NAMALWA (cell line): ENCODE measurements around the gene DHH.

Experiments used
- DNase-seq: peaks from one replicate; pipeline ENCODE4 v3.0.0-alpha.2; 2015; ENCODE audit warnings: low spot score

Gene DHH

DNA sequence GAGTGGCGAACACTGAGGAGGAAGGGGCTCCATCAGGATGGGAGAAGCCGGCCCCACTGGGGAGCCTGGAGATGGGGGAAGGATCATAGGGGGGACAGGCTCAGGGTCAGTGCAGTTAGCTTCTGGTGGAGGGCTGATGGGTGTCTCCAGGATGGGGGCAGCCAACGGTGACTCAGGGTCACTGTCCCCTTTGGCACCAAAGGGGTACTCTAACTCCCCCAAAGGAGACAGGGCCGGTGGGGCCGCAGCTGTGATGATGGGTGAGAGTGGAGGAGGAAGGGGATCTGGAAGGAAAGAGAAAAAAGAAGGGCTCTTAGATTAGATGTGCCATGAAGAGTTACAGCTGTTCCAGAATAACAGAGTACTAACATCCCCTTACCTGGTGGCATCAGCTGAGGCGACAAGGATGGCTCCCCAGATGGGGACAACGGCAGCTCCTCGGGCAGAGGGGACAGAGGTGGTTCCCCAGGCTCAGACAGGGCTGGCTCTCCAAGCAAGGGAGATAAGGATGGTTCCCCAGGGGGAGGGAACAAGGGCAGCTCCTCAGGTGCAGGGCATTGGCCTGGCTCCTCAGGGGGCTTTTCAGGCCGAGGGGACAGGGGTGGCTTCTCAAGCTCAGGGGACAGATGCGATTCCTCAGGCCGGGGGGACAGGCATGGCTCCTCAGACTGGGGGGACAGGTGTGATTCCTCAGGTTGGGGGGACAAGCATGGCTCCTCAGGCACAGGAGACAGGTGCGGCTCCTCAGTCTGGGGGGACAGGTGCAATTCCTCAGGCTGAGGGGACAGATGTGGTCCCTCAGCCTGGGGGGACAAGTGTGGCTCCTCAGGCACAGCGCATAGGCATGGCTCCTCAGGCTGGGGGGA is 43.9 kb downstream of the DHH start:
- no peak for DNase-seq

GRCh38 chr12:49049566-49050224 is 44.9 kb downstream of the DHH start:
- no peak for DNase-seq

DNA sequence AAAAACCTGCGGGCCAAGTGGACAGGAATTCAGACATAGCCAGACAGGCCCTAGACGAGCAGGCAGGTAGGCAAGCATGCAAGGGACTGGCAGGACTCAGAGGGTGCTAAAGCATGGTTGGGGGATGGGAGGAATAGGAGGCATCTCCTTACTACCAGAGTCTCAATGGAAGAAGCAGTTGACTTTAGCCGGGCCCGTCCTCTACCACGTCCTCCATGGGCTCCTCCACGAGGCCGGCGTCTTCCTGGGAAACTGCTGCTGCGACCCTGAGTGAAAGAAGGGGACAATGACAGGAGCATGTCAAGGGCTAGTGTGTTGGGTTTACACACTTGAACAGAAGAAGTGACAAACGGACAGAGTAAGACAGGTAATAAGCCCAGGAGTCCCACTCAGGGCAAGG is 45.6 kb downstream of the DHH start:
- no peak for DNase-seq

- no peak for DNase-seq
Measured at GRCh38 chr12:49046129-49046895, 48.3 kb downstream of the DHH start.

- no peak for DNase-seq
Measured at GRCh38 chr12:49044660-49045059, 49.9 kb downstream of the DHH start.

- DNase-seq = peak; percentile 82
Measured at GRCh38 chr12:49043856-49044258, 50.7 kb downstream of the DHH start.

- DNase-seq = no peak
Measured at GRCh38 chr12:49043241-49043640, 51.4 kb downstream of the DHH start.

DNA sequence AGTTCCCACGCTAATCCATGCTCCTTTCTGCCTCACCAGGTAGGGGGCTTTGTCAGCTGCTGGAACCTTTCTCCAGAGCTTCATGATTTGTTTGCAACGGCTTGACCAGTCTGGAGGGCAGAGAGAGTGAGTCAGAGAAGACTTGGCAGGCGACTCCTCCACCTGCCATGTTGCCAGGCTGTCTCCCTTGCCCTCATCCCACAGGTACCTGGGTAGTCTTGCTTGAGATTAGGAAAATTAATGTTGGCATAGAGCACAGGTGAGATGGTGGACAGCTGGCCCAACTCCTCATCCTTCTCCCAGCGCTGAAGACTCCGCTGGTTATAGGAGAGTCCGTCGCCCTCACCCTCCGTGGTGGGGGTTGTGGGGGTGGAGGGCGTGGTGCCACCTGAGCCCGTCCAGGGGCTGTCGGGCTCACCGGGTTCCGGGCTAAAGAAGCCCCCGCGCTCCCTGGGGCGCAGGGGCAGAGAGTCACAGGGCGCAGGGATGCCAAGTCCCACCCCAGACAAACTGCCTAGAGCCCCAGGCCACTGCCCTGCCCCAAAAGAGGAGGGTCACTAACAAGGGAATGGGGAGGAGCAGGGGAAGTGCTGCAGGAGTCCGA is 52.6 kb downstream of the DHH start:
- no peak for DNase-seq

DNA sequence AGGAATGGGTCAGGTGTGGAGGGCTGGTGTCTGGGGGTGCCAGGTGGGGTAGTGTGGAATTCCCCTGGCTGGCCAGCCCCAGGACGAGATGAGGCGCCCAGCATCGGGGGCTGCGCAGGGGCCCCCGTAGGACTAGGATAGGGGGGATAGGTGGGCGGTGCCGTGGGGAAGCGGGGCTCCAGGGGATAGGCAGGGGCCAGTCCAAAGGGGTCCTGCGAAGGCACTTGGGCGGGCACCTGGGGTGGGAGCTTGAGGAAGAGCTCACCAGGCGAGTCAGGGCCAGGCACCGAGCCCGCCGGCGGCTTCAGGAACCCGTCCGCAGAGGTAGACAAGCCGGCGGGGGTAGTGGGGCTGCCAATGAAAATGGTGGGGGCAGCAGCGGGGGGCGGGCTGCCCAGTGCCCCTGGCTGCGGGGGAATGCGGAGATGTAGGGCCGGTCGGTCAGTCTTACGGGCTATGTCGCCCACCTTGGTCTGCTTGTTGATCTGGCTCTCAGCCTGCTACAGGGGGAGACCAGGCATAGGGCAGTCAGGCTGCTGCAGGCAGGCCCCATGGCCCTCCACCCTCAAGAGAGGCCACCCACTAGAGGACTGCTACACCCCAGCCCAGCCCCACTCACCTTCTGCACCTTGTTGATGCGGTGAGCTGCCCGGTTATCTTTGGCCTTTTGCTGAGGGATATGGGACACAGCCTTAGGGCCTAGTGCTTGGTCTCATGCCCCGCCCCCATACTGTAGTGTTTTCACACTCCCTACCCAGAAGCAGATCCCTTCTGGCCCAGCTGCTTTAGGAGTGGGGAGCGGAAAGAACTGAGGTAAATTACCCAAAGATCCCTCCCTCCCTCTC is 53.3 kb downstream of the DHH start:
- no peak for DNase-seq

DNA sequence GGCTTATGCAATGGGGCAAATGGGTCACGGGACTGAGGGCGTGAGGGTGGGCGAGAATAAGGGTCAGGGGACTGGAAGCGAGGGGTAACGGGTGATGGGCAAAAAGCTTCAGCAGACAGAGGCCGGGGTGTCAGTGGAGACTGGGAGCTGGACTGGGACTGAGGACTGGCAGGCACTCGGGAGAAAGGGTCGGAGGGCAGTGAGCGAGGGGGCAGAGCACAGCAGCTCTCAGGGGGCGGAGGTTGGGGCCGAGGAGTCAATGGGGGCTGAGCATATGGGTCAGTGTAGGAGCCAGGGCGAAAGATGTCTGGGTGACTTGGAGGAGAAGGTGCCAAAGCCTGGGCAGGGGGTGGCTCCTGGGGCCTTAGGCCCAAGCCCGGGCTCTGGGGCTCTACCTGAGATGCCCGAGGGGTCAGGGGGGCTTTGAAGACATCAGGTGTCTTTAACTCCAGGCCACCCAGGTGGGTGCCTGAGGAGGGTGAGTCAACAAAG is 54.2 kb downstream of the DHH start:
- DNase-seq = no peak

DNA sequence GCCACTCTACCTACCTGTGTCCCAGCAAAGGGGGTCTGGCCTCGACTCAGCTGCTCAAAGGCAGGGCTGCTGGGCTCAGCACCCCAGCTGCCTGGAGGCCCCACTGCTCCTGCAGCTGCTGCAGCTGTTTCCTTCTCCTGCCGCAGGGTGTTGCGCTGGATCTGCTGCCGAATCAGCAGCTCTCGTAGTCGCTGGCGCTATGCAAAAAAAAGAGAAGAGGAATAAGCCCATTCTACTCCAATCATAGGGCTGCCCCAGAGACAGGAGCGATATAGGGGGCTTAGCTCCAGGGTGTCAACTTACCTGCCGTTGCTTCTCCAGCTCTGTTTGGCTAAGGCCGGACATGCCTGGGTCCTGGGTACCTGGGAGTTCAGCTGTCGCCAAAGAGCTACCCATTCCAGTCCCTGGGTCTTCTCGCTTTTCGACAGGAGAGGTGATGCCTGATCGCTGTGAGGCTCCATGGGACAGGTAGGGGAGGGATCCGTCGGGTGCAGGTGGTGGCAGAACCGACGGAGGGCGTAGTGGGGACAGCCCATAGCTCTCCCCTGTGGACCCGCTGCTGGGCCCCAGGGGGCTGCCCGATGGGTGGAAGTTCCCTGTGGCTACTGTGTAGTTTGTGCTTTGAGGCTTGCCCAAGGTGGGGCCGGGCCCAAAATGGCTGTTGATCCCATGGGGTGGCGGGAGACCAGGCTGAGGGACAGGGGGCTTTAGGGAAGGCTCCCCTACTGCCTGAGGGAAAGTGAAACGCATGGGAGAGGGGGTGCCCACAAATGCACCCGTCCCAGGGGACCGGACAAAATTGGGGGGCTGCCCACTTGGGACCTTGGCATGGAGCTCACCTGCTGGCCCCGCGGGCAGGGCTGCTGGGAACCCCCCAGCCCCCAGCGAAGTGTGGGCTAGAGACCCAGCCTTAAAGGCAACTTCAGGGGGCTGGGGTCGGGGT is 54.9 kb downstream of the DHH start:
- no peak for DNase-seq

DNA sequence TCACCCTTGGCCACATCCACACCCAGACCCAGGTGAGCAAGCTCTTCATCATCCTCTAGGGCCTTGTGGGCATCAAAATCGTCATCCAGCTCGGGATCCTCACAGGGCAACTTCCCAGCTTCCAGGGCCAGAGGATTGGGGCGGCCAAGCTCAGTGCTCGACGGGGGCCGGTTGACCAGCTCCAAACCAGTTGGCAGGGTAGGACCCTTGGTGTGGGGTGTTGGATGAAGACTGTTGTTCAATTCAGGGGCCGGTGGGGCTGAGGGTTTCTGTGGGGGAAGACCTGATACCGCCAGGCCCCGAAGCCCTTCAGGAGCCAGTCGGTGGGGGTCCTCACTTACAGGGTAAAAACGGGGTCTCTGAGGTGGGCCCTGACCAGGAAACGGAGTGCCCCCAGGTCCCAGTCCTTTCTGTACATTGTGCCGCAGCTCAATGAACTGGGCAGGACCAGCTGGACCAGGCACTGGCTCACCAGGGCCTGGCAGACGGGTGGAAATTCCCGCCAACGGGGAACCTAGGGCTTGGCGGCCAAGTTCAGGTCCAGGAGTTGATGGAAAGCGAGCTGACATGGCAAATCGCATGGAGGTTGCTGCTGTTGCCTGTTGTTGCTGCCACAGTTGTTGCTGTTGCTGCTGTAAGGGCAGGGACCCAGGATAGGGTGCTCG is 56.2 kb downstream of the DHH start:
- no peak for DNase-seq

DNA sequence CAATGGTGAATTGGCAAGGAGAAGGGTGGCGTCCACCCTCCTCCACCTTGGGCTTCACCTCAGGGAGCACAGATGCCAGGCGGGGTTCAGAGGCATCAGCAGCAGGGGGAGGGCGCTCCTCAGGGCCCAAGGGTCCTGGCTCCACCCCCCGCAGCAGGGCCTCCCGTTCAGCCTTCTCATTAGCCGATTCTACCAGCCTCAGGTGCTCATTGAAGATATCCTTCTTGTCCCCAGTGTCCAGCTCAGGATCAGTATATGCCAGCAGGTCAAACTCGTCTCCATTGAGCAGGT is 56.7 kb downstream of the DHH start:
- DNase-seq = no peak

DNA sequence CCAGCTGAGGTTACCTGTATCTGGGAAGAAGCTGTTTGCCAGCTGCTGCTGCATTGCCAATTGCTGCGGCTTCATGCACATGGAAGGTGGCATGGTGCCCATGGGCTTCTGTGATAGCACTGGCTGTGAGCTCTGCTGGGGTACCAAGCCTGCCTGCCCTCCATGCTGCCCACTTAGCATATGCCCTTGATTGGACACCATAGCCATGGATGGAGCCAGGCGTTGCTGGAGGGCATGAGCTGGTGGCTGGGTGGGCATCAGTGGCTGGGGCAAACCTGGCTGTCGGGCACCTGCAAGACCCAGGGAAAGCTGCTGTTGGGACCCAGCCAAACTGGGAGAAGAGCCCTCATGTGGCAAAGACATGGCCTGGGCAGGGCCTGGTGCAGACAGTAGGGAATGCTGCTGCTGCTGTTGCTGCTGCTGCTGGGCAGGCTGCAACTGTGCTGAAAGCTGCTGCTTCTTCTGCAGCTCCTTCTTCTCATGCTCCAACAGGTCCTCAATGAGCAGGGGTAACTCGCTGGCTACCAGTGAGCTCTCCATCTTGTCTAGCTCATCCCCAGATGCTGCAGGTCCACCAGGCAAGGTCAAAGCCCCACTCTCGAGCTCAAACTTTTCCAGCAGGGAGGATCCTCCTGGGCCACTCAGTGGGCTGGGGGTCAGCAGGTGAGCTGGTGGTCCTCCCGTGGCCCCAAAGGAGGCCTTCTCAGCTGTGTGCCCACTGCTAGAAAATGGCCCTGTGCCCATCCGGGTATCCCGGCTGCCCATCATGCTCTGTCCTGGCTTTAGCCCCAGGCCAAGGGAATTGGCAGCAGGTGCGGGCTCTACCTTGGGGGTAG is 57.3 kb downstream of the DHH start:
- no peak for DNase-seq
